CD4-positive, alpha-beta T cell treated with Interleukin-2 at 100 ng/mL for 4 hours (primary cell): ENCODE measurements around the gene IZUMO1.
"Not testable (repeated sequence)": the region's sequence is repeated elsewhere in the genome, so short reads cannot be mapped to it uniquely, and the experiment has no call there.

Experiments used
- DNase-seq: peaks from one replicate; pipeline ENCODE4 v3.0.0-alpha.2; 2020; ENCODE audit warnings: low spot score

IZUMO1 gene

GRCh38 chr19:48746738-48747575, at the start of gene IZUMO1:
IZUMO1 (minus strand) TSS chr19:48746909; CDS start chr19:48745859, 1,050 bp downstream.
- DNase-seq, result peak; percentile 52

- no peak for DNase-seq
Observed at GRCh38 chr19:48795685-48796070, 49.0 kb upstream of the IZUMO1 start.

GRCh38 chr19:48795055-48795684, 48.5 kb upstream of the IZUMO1 start:
- DNase-seq, result peak; percentile 90

- no peak for DNase-seq
Observed at GRCh38 chr19:48794291-48794690, 47.6 kb upstream of the IZUMO1 start.

- no peak for DNase-seq
Observed at GRCh38 chr19:48793271-48793670, 46.6 kb upstream of the IZUMO1 start.

- not testable (repeated sequence) for DNase-seq
Observed at GRCh38 chr19:48787331-48787730, 40.6 kb upstream of the IZUMO1 start.

GRCh38 chr19:48786422-48786821, 39.7 kb upstream of the IZUMO1 start:
- not testable (repeated sequence) for DNase-seq

GRCh38 chr19:48784527-48784926, 37.8 kb upstream of the IZUMO1 start:
- DNase-seq, result no peak

GRCh38 chr19:48780631-48781391, 34.1 kb upstream of the IZUMO1 start:
- peak; percentile 6 for DNase-seq

- DNase-seq, result no peak
Observed at GRCh38 chr19:48779636-48780035, 32.9 kb upstream of the IZUMO1 start.

- DNase-seq, result no peak
Observed at GRCh38 chr19:48777720-48778119, 31.0 kb upstream of the IZUMO1 start.

- DNase-seq, result no peak
Observed at GRCh38 chr19:48777139-48777538, 30.4 kb upstream of the IZUMO1 start.

- no peak for DNase-seq
Observed at GRCh38 chr19:48772503-48772953, 25.8 kb upstream of the IZUMO1 start.

GRCh38 chr19:48770734-48771472, 24.2 kb upstream of the IZUMO1 start:
- no peak for DNase-seq

- DNase-seq, result no peak
Observed at GRCh38 chr19:48770266-48770665, 23.6 kb upstream of the IZUMO1 start.

- DNase-seq, result no peak
Observed at GRCh38 chr19:48768994-48769713, 22.4 kb upstream of the IZUMO1 start.

- not testable (repeated sequence) for DNase-seq
Observed at GRCh38 chr19:48768171-48768753, 21.6 kb upstream of the IZUMO1 start.

- DNase-seq, result not testable (repeated sequence)
Observed at GRCh38 chr19:48765816-48766215, 19.1 kb upstream of the IZUMO1 start.

GRCh38 chr19:48760504-48761205, 13.9 kb upstream of the IZUMO1 start:
- no peak for DNase-seq

- no peak for DNase-seq
Observed at GRCh38 chr19:48757741-48758144, 11.0 kb upstream of the IZUMO1 start.
